Ascending aorta (tissue), 2 donors: Measurements from ENCODE around the gene ZNF439. TPM values are rescaled to one million over a fixed set of nuclear protein-coding genes. Genes with fewer than 3 reads are reported as not detected.
"Not testable (repeated sequence)": the region's sequence is repeated elsewhere in the genome, so short reads cannot be mapped to it uniquely, and the experiment has no call there.

Experiments
- DNase-seq, 2 donors: peaks; one replicate each; pipeline ENCODE4 v3.0.0-alpha.2; 2019; ENCODE audit warnings: low spot score in 2 of 2
- H3K27ac ChIP-seq, 2 donors: fragments of 200-600 bp; sonication (generic); one replicate each; pipeline ENCODE4 v1.5.1; 2016 to 2017; ENCODE audit warnings: mild to moderate bottlenecking in 1 of 2
- H3K27me3 ChIP-seq: fragments of 200-600 bp; sonication (generic); one replicate; pipeline ENCODE4 v1.5.1; 2017
- H3K36me3 ChIP-seq, 2 donors: fragments of 200-600 bp; sonication (generic); one replicate each; pipeline ENCODE4 v1.5.1; 2016
- H3K4me1 ChIP-seq, 2 donors: fragments of 200-600 bp; sonication (generic); one replicate each; pipeline ENCODE4 v1.5.1; 2016 to 2017; ENCODE audit warnings: mild to moderate bottlenecking in 1 of 2
- H3K4me3 ChIP-seq, 2 donors: fragments of 200-600 bp; sonication (generic); one replicate each; pipeline ENCODE4 v1.5.1; 2016 to 2017; ENCODE audit warnings: mild to moderate bottlenecking in 1 of 2
- H3K9me3 ChIP-seq, 2 donors: fragments of 200-600 bp; sonication (generic); one replicate each; pipeline ENCODE4 v1.5.1; 2016
- intact Hi-C: fragments of 100-400 bp; cut with DNase I; formaldehyde crosslinking; loops from one replicate; pipeline ENCODE4 v1.15.1; 2023
- total RNA-seq: library from RNA; depleted of rRNA; stranded (reverse); fragments of >200 nt; gene quantifications from one replicate; pipeline ENCODE4 v1.1.0, GENCODE V29; 2016
- TF ChIP-seq, protein P1 (sequence below), 3 experiments: fragments of 200-600 bp in 2 of 3; fragments of 450-650 bp in 1 of 3; sonication (generic) in 2 of 3; IDR thresholded peaks; one replicate each; pipeline ENCODE4 v1.5.1; 2016 to 2019; ENCODE audit warnings: antibody characterized with exemption in 3 of 3, mild to moderate bottlenecking in 1 of 3, moderate library complexity in 1 of 3

Gene ZNF439
- total RNA-seq, 1 donor from 2014 or later = 2.3 TPM

DNA sequence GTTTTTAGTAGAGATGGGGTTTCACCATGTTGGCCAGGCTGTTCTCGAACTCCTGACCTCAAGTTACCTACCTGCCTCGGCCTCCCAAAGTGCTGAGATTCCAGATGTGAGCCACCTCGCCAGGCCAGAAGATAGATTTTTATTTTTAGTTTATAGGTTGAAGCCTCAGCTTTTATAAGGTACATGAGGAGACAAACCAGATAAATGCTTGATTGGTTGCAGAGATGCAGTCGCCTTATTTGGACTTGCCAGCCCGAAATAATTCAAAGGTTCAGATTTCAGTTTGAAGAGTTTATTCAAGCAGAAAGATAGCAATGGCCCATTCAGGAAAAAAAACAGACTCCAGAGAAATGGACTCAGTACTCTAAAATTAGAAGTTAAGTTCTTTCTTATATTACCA lies 42.1 kb downstream of the ZNF439 start:
- no peak overlapping the region for H3K27ac ChIP-seq
- H3K27me3 ChIP-seq = no peaks in the 10 kb centered on the region
- no peak for DNase-seq
- H3K9me3 ChIP-seq = no peaks in the 10 kb centered on the region
- H3K4me3 ChIP-seq = no peak overlapping the region
- H3K4me1 ChIP-seq = peaks cover 0 to 7% of the 10 kb centered on the region in 2 donors
- no peaks in the 10 kb centered on the region for H3K36me3 ChIP-seq
- TF ChIP-seq, protein P1, sequence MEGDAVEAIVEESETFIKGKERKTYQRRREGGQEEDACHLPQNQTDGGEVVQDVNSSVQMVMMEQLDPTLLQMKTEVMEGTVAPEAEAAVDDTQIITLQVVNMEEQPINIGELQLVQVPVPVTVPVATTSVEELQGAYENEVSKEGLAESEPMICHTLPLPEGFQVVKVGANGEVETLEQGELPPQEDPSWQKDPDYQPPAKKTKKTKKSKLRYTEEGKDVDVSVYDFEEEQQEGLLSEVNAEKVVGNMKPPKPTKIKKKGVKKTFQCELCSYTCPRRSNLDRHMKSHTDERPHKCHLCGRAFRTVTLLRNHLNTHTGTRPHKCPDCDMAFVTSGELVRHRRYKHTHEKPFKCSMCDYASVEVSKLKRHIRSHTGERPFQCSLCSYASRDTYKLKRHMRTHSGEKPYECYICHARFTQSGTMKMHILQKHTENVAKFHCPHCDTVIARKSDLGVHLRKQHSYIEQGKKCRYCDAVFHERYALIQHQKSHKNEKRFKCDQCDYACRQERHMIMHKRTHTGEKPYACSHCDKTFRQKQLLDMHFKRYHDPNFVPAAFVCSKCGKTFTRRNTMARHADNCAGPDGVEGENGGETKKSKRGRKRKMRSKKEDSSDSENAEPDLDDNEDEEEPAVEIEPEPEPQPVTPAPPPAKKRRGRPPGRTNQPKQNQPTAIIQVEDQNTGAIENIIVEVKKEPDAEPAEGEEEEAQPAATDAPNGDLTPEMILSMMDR (IDR thresholded peaks at IDR 0.05) = no peak
- intact Hi-C loops = no loop called here

DNA sequence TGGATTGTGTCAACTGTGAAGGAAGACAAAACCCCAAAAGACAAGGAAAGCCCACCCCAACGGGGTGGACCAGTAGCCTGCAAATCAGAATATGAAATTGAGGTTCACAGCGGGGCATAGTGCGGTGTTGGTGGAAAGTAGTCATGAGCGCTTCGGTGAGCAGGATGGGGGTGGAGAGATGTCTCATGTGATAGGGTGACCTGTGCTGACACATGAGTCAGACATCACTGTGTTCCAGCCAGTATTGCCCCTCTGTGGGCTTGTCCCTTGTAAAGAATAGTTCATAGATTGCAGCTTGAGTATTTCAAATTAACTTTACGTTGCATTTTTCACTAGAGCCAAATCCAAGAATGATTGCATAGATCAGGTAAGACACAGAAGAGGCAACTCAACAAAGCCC lies 46.3 kb downstream of the ZNF439 start:
- no peak for DNase-seq
- H3K9me3 ChIP-seq = peaks cover 21 to 33% of the 10 kb centered on the region in 2 donors
- TF ChIP-seq, protein P1 (IDR thresholded peaks at IDR 0.05) = no peak
- no peak overlapping the region for H3K4me3 ChIP-seq
- peaks cover 0 to 6% of the 10 kb centered on the region in 2 donors for H3K36me3 ChIP-seq
- no peaks in the 10 kb centered on the region for H3K27me3 ChIP-seq
- intact Hi-C loops = no loop called here
- H3K4me1 ChIP-seq = no peaks in the 10 kb centered on the region
- no peak overlapping the region for H3K27ac ChIP-seq

DNA sequence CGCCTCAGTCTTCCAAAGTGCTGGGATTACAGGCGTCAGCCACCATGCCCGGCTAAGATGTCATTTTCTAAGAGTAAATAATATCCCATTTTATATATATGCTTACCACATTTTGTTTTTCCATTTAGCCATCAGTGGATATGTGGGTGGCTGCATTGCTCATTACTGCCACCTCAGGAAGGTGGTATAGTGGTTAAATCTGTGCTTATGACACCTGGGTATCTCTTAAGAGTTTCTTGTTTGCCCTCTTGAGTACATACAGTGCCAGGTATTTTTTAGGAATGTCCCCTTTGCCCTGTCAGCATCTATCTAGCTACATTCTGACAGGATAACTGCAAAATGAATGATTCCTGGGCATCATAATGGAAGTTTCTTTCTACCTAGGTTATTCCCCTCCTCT lies 53.7 kb downstream of the ZNF439 start:
- no peak for DNase-seq
- no peak overlapping the region for H3K27ac ChIP-seq
- intact Hi-C loops = no loop called here
- no peaks in the 10 kb centered on the region for H3K27me3 ChIP-seq
- TF ChIP-seq, protein P1 (IDR thresholded peaks at IDR 0.05) = no peak
- peaks cover 40 to 55% of the 10 kb centered on the region in 2 donors for H3K36me3 ChIP-seq
- H3K9me3 ChIP-seq = peaks cover 95 to 100% of the 10 kb centered on the region in 2 donors
- H3K4me3 ChIP-seq = no peak overlapping the region
- H3K4me1 ChIP-seq = no peaks in the 10 kb centered on the region

DNA sequence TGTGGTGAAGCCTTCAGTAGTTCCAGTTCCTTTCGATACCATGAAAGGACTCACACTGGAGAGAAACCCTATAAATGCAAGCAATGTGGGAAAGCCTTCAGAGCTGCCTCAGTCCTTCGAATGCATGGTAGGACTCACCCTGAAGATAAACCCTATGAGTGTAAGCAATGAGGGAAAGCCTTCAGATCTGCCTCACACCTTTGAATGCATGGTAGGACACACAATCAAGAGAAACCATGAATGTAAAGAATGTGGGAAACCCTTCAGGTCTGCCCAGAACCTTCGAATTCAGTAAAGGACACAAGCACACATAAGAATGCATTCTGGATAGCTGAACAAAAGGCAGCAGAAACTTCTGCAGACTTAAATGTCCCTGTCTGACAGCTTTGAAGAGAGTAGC lies 57.4 kb downstream of the ZNF439 start:
- Histone ChIP-seq H3K27ac (no peak overlapping the region), H3K36me3 (peaks cover 40 to 48% of the 10 kb centered on the region in 2 donors), H3K4me1 (no peaks in the 10 kb centered on the region), H3K4me3 (no peak overlapping the region), H3K9me3 (peaks cover 86 to 96% of the 10 kb centered on the region in 2 donors), H3K27me3 (no peaks in the 10 kb centered on the region)
- intact Hi-C loops = no loop called here
- TF ChIP-seq, protein P1 (IDR thresholded peaks at IDR 0.05) = no peak
- no peak for DNase-seq

DNA sequence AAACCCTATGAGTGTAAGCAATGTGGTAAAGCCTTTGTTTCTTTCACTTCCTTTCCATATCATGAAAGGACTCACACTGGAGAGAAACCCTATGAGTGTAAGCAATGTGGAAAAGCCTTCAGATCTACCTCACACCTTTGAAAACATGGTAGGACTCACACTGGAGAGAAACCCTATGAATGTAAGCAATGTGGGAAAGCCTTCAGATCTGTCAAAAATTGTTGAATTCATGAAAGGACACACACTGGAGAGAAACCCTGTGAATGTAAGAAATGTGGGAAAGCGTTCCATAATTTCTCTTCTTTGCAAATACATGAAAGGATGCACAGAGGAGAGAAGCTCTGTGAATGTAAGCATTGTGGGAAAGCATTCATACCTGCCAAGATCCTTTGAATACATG lies 63.4 kb downstream of the ZNF439 start:
- H3K36me3 ChIP-seq, H3K4me3 ChIP-seq, DNase-seq, H3K4me1 ChIP-seq, intact Hi-C loops, H3K27me3 ChIP-seq, H3K27ac ChIP-seq: not testable (repeated sequence)
- peaks cover 72 to 81% of the 10 kb centered on the region in 2 donors for H3K9me3 ChIP-seq

DNA sequence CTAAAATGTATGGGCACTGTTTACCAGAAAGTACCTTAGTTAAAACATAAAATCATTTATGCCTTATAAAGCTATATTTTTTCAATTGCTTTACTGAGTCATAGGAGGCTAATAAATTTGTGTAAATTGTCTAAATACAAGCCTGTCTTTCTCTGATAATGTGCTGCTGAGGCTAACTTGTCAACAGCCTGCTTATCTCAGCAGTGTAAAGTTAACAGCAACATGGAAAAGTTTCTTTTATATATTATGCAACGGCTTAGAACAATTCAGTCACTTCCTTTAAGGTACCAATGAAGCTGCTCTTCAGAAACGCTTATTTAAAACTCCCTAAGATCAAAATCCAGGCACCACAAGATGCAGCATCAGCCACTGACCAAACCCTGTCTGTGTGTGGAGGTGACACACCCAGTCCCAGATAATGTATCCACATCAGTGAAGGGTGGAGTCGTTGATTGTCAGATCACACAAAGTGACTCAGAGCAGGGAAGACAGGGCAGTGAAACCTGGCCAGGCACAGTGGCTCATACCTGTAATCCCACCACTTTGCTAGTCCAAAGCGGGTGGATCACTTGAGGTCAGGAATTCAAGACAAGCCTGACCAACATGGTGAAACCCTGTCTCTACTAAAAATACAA lies 66.0 kb downstream of the ZNF439 start:
- peaks cover 46 to 58% of the 10 kb centered on the region in 2 donors for H3K9me3 ChIP-seq
- intact Hi-C loops, H3K4me3 ChIP-seq, DNase-seq, H3K4me1 ChIP-seq, H3K36me3 ChIP-seq, H3K27me3 ChIP-seq, H3K27ac ChIP-seq: not testable (repeated sequence)

Other genes starting within 250 kb of the ZNF439 start
- gene ZNF823, start 109.8 kb upstream of the ZNF439 start, total RNA-seq = 5.2 TPM
- 0.85 TPM for gene ZNF441, start 81.7 kb upstream of the ZNF439 start, total RNA-seq
- not detected for gene ZNF491, start 50.2 kb upstream of the ZNF439 start, total RNA-seq
- gene ZNF440, start 34.5 kb upstream of the ZNF439 start, total RNA-seq = 1.1 TPM
- gene ZNF69, start 39.1 kb downstream of the ZNF439 start, total RNA-seq = 0.85 TPM
- gene ZNF700, start 76.4 kb downstream of the ZNF439 start, total RNA-seq = 4.4 TPM
- 2.8 TPM for gene ZNF763, start 116.3 kb downstream of the ZNF439 start, total RNA-seq
- not detected for gene ZNF433, start 187.0 kb downstream of the ZNF439 start, total RNA-seq
- not detected for gene ZNF878, start 204.2 kb downstream of the ZNF439 start, total RNA-seq
- 8.0 TPM for gene ZNF844, start 216.0 kb downstream of the ZNF439 start, total RNA-seq